Ammon's horn (tissue), 1 donor: ENCODE data around the gene GTF2IRD1.
"Not testable (repeated sequence)": the region's sequence is repeated elsewhere in the genome, so short reads cannot be mapped to it uniquely, and the experiment has no call there.

Source experiments
- DNase-seq: peaks from one replicate; pipeline ENCODE4 v3.0.0-alpha.2; 2016; ENCODE audit warnings: low spot score

GTF2IRD1 gene

DNA sequence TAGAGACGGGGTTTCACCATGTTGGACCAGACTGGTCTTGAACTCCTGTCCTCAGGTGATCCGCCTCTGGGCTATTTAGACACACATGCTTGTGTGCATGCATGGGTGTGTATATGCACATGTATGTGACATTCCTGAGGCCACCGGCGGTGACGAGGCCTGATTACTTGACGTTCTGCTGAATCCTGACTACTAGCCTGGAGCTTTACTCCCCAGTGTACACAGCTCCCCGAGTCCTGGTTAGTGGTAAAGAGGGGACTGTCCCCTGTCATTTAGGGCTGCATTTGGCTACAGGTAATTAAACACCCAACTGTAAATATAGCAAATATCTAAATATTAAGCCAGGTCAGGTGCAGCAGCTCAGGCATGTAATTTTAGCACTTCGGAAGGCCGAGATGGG, 14.2 kb downstream of the GTF2IRD1 start:
- DNase-seq: no peak

DNA sequence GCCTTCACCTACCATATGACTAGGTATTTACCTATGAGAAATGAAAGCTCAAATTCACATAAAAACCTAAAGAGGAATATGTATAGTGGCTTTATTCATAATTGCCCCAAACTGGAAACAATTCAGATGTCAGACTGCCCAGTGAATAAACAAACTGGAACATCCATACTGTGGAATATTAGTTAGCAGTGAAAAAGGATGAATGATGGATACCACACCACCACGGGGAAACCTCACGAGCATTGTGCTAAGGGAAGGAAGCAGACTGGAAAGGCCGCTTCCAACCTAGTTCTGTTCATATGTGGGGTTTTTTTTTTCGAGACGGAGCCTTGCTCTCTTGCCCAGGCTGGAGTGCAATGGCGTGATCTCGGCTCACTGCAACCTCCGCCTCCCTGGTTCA, 16.8 kb downstream of the GTF2IRD1 start:
- DNase-seq: no peak

DNA sequence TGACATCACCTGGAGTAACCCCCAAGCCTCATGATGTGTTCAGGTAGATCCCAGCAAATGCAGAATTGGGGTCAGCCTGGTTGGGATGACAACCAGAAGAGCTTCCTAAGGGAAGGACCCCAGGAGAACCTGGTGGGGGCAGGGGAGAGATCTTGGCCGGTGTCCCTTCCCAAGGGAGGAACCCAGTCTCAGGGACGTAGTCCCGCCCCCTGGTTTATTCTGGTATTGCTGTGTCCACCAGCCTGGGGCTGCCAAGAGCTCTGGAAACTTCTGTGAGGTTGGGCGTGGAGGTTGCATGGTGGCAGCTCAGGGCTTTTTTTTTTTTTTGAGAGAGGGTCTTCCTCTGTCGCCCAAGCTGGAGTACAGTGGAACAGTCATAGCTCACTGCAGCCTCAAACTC, 19.4 kb downstream of the GTF2IRD1 start:
- DNase-seq: no peak

DNA sequence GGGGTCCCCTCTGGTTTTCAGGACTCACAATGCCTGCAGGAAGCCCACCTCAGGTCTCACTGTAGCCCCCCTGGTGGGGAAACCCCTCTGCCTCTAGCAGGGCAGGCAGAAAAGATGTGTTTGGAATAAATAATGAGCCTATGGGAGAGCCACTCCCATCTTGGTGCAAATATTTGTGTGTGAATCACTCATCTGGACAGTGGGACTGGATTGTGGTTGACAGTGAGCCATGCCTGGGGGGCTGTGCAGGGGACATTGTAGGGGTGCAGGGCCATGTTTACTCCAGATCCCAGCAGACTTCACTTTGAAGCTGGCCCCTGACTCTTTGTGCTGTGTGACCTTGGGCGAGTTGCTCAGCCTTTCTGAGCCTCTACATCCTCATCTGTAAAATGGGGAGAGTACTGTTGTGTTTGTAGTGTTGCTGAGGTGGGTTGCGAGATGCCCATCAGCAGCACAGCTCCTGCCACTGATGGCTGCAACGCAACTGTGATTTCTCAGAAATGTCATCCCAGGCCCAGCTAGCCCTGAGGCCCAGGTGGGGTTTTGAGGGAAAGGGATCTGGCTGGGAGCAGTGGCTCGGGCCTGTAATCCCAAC, 20.7 kb downstream of the GTF2IRD1 start:
- DNase-seq: no peak

DNA sequence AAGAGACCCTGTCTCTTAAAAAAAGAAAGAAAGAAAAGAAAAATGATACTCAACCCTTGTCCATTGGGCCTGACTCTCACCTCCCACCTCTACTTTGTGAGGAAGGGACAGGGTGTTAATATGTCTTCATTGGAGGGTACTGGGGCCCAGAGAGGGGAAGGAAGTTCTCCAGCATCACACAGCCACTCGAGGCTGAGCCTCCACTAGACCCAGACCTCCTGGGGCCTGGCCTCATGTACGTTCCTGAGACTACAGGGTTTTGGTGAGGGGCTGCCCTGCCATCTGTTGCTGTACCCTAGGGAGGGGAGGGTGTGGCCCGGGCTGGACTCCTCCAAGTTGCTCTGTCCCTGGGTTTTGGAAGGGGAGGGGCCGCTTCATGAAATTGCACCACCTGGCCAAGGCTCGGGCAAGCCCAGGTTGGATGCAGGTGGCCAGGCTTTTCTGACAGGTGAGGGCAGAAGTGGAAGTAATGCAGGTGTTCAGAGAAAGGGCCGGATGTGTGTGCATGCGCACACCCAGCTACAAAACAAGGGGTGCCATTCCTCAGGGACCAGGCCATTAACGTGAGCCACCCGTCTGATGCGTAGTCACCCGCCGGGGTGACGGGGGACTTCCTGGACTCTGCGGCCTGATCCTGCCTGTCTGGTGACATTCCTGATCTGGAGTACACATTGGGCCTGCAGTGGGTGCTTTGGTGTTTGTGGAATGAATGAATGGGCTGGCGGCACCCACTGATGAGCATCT, 21.7 kb downstream of the GTF2IRD1 start:
- no peak for DNase-seq

DNA sequence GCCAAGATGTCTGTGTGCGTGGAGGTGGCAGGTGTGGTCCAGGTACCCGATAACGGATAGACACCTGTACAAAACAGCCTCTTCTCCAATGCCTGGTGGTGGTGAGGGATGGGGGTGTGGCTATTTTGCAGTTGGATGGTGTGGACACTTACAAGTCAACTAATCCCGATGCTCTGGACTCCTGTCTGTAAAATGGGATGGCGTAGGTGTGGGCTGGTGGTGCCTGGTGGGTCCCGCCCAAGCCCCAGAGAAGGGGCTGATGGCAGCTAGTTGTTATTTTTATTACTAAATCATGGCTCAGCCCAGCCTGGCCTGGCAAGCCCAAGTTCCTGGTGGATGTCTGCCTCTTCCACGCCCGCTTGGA, 22.3 kb downstream of the GTF2IRD1 start:
- no peak for DNase-seq

DNA sequence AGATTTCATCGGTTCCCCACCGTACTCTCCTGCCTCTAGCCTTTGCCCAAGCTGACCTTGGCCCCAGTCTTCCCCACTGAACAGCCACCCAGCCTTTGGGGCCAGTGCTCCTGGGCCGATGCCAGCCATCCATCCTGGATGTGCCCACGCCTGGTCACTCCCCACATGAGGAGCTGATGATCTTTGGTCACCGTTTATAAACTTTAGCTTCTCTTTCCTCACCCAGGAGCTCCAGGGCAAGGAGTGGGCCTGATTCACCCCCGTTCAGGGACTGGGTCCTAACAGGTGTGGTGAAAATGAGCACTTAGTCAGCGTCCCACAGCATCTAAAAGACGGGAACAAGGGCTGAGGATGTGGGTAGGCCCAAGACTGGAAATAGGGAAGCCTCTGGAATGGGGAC, 22.9 kb downstream of the GTF2IRD1 start:
- no peak for DNase-seq

DNA sequence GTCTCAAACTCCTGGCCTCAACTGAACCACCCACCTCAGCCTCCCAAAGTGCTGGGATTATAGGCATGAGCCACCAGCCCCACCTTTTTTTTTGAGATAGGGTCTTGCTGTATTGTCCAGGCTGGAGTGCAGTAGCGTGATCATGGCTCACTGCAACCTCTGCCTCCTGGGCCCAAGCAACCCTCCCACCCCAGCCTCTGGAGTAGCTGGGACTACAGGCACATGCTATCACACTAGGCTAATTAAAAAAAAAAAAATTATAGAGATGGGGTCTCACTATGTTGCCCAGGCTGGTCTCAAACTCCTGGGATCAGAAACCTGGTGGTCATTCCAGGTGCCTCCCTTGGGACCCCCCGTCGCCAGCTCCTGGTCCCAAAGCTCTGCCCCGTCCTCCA, 25.0 kb downstream of the GTF2IRD1 start:
- DNase-seq: no peak

DNA sequence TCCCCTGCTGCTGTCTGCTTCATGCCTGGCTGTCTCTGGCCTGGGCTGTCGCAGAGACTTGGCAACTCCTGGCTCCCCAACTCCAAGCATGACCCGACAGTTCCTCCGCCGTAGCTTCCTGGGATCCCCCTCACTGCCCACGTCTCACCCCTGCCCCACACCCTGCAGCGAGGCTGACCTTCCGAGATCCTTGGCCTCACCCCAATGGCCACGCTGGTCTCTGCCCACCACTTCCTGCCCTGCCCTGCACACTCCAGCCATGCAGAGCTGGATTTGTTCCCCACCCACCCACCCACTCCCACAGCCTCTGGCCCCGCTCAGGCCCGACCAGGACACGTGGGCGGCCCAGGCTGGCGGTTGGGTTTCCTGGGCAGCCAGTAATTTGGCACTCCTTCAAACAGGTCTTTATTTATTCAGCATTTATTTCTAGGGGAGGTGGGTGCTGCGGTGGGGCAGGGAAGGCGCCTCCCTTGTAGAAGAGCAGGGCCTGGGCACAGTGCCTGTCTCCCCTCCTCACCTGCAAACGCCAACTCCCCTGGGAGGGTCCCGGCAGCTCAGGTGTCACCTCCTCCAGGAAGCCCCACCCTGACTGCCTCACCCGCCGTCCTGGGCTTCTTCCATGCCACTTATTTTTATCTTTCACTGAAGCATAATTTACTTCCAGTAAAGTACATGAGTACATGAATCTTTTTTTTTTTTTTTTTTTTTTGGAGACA, 25.5 kb downstream of the GTF2IRD1 start:
- peak; percentile 49 for DNase-seq

DNA sequence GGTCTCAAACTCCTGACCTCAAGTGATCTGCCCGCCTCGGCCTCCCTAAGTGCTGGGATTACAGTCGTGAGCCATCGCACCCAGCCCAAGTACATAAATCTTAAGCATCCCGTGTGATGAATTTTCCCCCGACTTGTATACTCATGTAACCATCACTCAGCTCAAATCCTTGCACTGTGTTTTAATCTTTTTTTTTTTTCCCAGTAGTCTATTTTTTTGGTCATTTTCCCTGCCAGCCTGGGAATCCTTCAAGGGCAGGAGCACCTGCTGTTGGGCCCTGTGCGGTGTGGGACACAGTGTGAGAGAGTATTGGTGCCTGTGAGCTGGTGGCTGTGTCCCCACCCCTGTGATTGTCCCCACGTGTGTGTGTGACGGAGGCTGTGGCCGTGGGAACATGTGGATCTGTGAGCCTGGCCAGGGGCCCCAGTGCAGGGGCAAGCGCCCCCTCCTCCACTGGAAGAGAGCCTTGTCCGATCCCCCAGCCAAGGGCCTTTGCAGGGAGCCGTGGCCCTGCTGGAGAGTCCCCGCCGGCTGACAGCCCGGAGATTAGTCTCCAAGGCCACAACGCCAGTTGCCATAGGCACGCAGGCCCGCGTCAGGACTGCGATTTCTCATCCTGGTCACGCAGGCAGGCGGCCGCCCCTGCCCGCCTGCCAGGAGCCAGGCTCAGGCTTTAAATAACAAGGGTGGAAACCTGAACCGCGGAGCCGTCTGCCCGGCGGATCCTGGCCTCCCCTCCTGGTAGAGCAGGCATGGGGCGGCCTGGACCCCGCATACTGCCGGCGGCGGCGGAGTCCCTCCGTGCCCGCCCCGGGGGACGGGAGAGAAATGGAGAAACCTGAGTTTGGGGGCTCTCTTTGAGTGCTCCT, 26.5 kb downstream of the GTF2IRD1 start:
- DNase-seq: peak; percentile 90

DNA sequence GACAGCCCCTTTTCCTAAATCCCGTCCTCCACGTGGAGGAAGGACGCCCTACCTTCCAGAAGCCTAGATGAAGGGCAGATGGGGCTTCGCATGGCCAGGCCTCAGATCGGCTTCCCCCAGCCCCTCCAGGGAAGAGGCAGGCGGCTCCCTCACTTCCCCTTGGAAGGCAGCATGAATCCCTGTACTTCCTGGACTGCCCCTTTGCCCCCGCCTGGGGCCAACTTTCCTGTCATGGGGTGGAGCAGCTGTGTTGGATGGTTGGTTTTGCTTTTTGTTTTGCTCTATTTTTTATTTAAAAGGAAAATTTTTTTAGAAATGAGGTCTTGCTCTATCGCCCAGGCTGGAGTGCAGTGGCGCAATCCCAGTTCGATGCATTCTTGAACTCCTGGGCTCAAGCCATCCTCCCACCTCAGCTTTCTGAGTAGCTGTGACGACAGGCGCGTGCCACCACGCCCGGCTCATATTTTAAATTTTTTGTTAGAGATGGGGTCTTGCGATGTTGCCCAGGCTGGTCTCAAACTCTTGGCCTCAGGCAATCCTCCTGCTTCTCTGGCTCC, 27.2 kb downstream of the GTF2IRD1 start:
- DNase-seq: no peak

DNA sequence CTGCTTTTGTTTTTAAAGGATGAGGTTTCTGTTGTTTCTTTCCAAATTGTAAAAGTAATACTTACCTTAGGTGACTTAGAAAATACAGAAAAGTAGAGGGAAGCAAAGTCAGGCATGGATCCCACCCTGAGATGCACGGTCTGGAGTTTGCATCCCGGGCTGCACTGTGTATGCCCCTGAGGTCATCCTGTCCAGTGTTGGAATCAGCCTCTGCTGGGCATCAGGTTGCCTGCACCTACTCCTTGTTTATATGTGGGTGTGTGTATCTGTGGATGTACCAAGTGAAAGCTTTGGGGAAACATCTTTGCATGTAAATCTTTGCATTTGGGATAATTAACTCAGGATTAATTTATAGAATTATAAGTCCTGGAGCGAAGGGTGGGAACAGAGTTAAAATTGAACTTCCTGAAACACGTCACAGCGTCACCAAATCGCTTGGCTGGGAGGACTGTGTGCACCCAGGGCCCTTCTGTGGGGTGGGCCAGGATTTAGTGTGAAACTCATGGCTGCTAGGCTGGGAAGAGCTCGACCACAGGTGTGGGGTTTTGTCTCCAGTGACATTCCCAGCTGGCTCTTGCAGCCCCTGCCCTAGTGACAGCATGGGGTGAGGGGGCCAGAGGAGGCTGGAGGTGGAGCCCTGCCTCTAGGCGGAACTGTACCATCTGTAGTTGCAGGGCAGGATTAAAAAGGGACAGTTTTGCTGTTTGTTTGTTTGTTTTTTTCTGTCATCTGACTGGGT, 27.9 kb downstream of the GTF2IRD1 start:
- no peak for DNase-seq

DNA sequence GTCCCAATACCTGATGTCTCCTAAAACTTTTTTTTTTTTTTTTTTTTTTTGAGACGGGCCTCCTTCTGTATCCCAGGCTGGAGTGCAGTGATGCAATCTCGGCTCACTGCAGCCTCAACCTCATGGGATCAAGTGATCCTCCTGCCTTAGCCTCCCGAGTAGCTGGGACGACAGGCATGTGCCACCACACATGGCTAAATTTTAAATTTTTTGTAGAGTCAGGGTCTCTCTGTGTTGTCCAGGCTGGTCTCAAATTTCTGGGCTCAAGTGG, 28.4 kb downstream of the GTF2IRD1 start:
- DNase-seq: no peak

DNA sequence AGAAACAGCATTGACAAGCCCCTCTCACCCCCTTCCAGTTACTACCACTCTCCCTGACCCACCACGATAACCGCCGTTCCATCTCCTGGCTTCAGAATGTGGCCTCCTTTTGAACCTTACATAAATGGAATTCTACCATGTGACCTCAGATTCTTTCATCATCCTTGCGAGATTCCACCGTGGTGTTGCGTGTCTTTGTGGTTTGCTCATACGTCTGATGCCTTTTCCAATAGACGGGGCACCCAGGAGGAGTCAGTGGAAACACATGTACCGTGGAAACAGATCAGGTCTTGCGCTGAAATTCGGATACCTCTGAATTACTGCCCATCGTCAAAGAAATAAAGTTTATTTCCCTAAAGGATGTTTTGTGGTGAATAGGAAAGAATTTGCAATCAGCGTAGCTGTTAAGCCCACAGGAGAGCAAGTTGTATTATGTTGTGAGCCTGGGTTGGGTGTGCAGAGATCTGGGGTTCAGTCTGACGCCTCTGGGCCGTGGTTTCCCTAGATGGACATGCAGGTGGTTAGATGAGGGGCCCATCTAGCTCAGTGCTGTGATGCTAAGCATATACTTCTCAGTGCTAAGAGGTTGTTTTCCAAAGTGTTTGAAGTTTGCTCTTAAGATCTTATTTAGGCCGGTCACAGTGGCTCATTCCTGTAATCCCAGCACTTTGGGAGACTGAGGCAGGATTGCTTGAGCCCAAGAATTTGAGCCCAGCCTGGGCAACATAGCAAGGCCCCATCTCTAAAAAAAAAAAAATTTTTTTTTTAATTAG, 29.1 kb downstream of the GTF2IRD1 start:
- DNase-seq: no peak

DNA sequence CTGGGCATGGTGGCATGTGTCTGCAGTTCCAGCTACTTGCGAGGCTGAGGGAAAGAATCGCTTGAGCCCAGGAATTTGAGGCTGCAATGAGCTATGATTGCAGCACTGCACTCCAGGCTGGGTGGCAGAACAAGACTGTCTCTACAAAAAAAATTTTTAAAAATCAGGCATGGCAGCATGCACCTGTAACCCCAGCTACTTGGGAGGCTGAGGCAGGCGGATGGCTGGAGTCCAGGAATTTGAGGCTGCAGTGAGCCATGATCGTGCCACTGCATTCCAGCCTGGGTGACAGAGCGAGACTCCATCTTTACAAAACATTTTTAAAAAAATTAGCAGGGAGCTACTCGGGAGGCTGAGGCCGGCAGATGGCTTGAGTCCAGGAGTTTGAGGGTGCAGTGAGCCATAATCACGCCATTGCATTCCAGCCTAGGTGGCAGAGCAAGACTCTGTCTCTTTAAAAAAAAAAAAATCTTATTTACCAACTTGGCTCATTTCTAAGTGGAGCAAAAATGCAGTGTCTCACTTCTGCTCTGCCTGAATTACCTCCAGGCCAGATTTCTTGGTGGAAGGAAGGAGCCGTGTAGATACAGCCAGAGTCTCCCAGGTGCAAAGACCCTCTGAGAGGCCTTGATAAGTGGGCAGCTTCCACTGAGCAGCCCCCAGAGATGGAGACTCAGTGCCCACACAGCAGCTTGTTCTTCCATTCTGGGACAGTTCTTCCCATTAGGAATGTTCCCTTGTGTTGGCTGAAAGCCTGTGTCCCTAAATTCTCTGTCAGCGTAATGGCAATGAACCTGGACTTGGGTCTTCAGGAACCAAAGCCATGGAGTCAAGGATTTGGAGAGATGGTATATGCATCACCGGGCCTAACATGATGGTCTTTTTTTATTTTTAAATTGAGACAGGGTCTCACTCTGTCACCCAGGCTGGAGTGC, 30.0 kb downstream of the GTF2IRD1 start:
- no peak for DNase-seq

DNA sequence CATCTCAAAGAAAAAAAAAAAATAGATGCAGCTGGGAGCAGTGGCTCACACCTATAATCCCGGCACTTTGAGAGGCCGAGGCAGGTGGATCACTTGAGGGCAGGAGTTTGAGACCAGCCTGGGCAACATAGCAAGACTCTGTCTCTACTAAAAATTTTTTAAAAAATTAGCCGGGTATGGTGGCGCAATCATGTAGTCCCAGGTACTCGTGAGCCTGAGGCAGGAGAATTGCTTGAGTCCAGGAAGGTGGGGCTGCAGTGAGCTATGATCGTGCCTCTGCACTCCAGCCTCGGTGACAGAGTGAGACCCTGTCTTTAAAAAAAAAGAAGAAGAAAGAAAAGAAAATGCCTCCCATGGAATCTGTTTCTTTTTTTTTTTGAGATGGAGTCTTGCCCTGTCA, 31.9 kb downstream of the GTF2IRD1 start:
- DNase-seq: no peak

DNA sequence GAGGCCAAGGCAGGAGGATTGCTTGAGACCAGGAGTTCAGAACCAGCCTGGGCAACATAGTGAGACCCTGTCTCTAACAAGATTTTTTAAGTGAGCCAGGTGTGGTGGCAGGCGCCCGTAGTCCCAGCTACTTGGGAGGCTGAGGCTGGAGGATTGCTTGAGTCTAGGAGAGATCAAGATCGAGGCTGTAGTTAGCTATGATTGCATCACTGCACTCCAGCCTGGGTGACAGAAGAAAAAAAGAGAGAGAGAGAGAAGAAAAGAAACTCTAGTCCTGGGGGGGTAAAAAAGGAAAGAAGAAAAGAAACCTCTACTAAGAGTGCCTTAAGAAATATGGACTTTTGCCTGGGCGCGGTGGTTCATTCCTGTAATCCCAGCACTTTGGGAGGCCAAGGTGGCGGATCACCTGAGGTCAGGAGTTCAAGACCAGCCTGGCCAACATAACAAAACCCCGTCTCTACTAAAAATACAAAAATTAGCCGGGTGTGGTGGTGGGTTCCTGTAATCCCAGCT, 34.9 kb downstream of the GTF2IRD1 start:
- DNase-seq: not testable (repeated sequence)

DNA sequence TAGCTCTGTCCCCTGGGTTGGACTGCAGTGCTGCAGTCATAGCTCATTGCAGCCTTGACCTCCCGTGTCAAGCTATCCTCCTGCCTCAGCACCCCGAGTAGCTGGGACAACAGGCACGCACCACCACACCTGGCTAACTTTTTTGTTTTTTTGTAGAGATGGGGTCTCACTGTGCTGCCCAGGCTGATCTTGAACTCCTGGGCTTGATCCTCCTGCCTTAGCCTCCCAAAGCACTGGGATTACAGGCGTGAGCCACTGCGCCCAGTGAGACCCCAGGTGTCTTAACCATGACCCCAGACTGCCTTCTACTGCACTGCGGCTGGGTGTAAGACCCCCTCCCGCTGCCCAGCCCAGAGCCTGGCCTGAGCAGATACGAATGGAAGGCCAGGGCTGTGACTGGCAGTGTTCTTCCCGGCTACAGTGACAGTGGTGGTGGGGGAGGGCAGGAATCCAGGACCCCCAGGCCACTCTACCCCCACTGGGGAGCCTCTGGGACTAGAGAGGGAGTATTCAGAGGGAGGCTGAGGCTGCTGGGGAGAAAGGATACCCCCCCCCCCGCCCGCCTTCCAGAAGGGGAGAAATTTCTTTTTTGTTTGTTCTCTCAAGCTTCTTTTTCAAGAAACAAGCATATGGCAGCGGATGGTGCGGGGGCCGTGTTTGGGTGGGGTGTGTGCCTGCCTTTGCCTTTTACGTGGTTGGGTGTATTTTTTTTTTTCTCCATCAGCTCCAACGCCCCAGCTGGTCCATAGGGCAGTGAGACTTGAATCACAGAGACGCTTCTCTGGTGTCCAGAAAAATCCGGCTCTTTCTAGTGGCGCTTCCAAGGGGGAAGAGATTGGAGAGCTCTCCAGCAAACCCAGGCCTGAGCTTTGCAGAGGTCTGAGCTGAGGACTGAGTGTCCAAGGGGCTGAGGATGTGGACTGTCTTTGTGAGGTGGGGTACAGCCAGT, 36.6 kb downstream of the GTF2IRD1 start:
- DNase-seq: peak; percentile 41
